Measurements from ENCODE around the gene NCF4.

Gene NCF4

GRCh38 chr22:36926721-36927435 lies 66.1 kb downstream of the NCF4 start:
- peaks cover 57% of the 10 kb centered on the region for H3K4me1 ChIP-seq (ENCODE audit: low read length)
- no peak overlapping the region for H3K4me3 ChIP-seq (ENCODE audit: low read length)
- no peaks in the 10 kb centered on the region for H3K27me3 ChIP-seq (replicated peaks; ENCODE audit: insufficient read depth, low read length)
- H3K9me2 ChIP-seq (replicated peaks; ENCODE audit: insufficient read depth, low read length) = no peaks in the 10 kb centered on the region
- no peaks in the 10 kb centered on the region; the same call in 1 of the 2 replicates for H3K36me3 ChIP-seq (replicated peaks; ENCODE audit: insufficient read depth, low read length)
- TF ChIP-seq, protein P1, sequence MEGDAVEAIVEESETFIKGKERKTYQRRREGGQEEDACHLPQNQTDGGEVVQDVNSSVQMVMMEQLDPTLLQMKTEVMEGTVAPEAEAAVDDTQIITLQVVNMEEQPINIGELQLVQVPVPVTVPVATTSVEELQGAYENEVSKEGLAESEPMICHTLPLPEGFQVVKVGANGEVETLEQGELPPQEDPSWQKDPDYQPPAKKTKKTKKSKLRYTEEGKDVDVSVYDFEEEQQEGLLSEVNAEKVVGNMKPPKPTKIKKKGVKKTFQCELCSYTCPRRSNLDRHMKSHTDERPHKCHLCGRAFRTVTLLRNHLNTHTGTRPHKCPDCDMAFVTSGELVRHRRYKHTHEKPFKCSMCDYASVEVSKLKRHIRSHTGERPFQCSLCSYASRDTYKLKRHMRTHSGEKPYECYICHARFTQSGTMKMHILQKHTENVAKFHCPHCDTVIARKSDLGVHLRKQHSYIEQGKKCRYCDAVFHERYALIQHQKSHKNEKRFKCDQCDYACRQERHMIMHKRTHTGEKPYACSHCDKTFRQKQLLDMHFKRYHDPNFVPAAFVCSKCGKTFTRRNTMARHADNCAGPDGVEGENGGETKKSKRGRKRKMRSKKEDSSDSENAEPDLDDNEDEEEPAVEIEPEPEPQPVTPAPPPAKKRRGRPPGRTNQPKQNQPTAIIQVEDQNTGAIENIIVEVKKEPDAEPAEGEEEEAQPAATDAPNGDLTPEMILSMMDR (IDR thresholded peaks at IDR 0.05; ENCODE audit: low read length) = no peak
- TF ChIP-seq EZH2 (optimal IDR thresholded peaks at IDR 0.05; ENCODE audit: low read depth, low read length) = no peak
- no peak for TF ChIP-seq EZH2phosphoT487 (IDR thresholded peaks at IDR 0.05; ENCODE audit: low read length)
- no peak overlapping the region for H3K4me2 ChIP-seq (ENCODE audit: low read depth, low read length)
- H3K79me2 ChIP-seq (ENCODE audit: low read length) = peaks cover 61% of the 10 kb centered on the region
- DNase-seq = no peak
- peak overlapping the region; percentile 96; the same call in 1 of the 2 replicates for H3K27ac ChIP-seq (ENCODE audit: low read length)
- H3K9me3 ChIP-seq (replicated peaks; ENCODE audit: insufficient read depth, low read length) = no peaks in the 10 kb centered on the region
- H4K20me1 ChIP-seq (ENCODE audit: insufficient read depth, low read length) = no peaks in the 10 kb centered on the region
- H2AFZ ChIP-seq (ENCODE audit: low read length) = no peak overlapping the region
- peaks cover 25% of the 10 kb centered on the region for H3F3A ChIP-seq (ENCODE audit: insufficient read depth, low read length)
- no peak overlapping the region for H3K9ac ChIP-seq (ENCODE audit: low read length)

All from MM.1S (cell line).